Ishikawa (cell line): ENCODE results near the gene PPIP5K2.

Experiments
- CEBPB ChIP-seq: IDR thresholded peaks from 2 replicates; pipeline ENCODE4 v1.6.1; 2012
- CREB1 ChIP-seq: IDR thresholded peaks from 2 replicates; pipeline ENCODE4 v1.6.1; 2012; ENCODE audit warnings: low read depth
- EP300 ChIP-seq: IDR thresholded peaks from 2 replicates; pipeline ENCODE4 v1.6.1; 2012; ENCODE audit warnings: borderline replicate concordance
- TF ChIP-seq, protein P1 (sequence below): IDR thresholded peaks from 2 replicates; pipeline ENCODE4 v1.6.1; 2012; ENCODE audit warnings: low read depth, mild to moderate bottlenecking
- TF ChIP-seq, protein P2 (sequence below): IDR thresholded peaks from 2 replicates; pipeline ENCODE4 v1.6.1; 2012

DNA sequence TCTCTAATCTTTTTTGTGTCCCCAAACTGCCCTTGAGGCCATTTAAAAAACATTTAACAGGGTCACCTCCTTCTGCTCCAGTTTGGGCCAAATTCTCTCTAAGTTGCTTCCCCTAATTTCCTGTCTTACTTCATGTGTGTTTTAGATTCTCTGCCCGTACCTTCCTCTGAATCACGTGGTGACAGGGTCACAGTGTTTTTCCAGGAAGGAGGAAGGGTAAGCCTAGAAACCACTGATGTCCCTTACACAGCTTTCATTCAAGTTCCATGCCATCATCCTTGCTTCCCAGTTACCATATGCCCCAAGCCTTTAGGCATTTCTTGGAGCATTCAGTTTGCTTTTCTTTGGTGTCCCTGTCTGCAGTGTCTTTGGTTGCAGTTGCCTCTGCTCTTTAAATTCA lies 96.0 kb downstream of the PPIP5K2 start:
- TF ChIP-seq, protein P1, sequence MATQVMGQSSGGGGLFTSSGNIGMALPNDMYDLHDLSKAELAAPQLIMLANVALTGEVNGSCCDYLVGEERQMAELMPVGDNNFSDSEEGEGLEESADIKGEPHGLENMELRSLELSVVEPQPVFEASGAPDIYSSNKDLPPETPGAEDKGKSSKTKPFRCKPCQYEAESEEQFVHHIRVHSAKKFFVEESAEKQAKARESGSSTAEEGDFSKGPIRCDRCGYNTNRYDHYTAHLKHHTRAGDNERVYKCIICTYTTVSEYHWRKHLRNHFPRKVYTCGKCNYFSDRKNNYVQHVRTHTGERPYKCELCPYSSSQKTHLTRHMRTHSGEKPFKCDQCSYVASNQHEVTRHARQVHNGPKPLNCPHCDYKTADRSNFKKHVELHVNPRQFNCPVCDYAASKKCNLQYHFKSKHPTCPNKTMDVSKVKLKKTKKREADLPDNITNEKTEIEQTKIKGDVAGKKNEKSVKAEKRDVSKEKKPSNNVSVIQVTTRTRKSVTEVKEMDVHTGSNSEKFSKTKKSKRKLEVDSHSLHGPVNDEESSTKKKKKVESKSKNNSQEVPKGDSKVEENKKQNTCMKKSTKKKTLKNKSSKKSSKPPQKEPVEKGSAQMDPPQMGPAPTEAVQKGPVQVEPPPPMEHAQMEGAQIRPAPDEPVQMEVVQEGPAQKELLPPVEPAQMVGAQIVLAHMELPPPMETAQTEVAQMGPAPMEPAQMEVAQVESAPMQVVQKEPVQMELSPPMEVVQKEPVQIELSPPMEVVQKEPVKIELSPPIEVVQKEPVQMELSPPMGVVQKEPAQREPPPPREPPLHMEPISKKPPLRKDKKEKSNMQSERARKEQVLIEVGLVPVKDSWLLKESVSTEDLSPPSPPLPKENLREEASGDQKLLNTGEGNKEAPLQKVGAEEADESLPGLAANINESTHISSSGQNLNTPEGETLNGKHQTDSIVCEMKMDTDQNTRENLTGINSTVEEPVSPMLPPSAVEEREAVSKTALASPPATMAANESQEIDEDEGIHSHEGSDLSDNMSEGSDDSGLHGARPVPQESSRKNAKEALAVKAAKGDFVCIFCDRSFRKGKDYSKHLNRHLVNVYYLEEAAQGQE: no peak
- TF ChIP-seq, protein P2, sequence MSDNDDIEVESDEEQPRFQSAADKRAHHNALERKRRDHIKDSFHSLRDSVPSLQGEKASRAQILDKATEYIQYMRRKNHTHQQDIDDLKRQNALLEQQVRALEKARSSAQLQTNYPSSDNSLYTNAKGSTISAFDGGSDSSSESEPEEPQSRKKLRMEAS: no peak
- TF ChIP-seq CEBPB: no peak
- TF ChIP-seq CREB1: no peak
- TF ChIP-seq EP300: no peak
